Activated CD4-positive, alpha-beta T cell treated with anti-CD3 and anti-CD28 coated beads, Interleukin-2, amount 10 ng/mL, durations not matched to agents 7 days and 5 days (primary cell): ENCODE measurements around the gene KCNB1. TPM values are rescaled to one million over a fixed set of nuclear protein-coding genes. Genes with fewer than 3 reads are reported as not detected.
A peak's percentile ranks its signal among the peaks of the same experiment; 100 is the strongest.

Source experiments
- CTCF ChIA-PET: fragments of 350-600 bp; sonication (Branson Sonifier 250); formaldehyde crosslinking; loops from one replicate; lab custom pipeline; 2021; ENCODE audit warnings: antibody characterized with exemption; lab: Charles Lee
- POLR2A ChIA-PET: fragments of 350-600 bp; sonication (Branson Sonifier 250); formaldehyde crosslinking; loops from one replicate; lab custom pipeline; 2021; ENCODE audit warnings: antibody characterized with exemption; lab: Charles Lee
- DNase-seq: peaks from one replicate; pipeline ENCODE4 v3.0.0-alpha.2; 2020
- H3K27ac Mint-ChIP-seq: one replicate; pipeline ENCODE4 v1.8.0; 2021; ENCODE audit warnings: mild to moderate bottlenecking, moderate library complexity, mixed read lengths
- H3K27me3 Mint-ChIP-seq: one replicate; pipeline ENCODE4 v1.8.0; 2021; ENCODE audit warnings: mixed read lengths
- H3K36me3 Mint-ChIP-seq: one replicate; pipeline ENCODE4 v1.8.0; 2021; ENCODE audit warnings: low read depth, mixed read lengths
- H3K4me1 Mint-ChIP-seq: one replicate; pipeline ENCODE4 v1.8.0; 2021; ENCODE audit warnings: mixed read lengths
- H3K4me3 Mint-ChIP-seq: one replicate; pipeline ENCODE4 v1.8.0; 2021; ENCODE audit warnings: mild to moderate bottlenecking, moderate library complexity, mixed read lengths
- H3K9me3 Mint-ChIP-seq: one replicate; pipeline ENCODE4 v1.8.0; 2021; ENCODE audit warnings: mixed read lengths
- total RNA-seq, 2 experiments: library from RNA; stranded (reverse); gene quantifications; one replicate each; pipeline ENCODE4 v1.2.3, GENCODE V29; 2021

Gene KCNB1
- total RNA-seq, 2 experiments from 2014 or later, result 0.07 TPM; not detected in 1

DNA sequence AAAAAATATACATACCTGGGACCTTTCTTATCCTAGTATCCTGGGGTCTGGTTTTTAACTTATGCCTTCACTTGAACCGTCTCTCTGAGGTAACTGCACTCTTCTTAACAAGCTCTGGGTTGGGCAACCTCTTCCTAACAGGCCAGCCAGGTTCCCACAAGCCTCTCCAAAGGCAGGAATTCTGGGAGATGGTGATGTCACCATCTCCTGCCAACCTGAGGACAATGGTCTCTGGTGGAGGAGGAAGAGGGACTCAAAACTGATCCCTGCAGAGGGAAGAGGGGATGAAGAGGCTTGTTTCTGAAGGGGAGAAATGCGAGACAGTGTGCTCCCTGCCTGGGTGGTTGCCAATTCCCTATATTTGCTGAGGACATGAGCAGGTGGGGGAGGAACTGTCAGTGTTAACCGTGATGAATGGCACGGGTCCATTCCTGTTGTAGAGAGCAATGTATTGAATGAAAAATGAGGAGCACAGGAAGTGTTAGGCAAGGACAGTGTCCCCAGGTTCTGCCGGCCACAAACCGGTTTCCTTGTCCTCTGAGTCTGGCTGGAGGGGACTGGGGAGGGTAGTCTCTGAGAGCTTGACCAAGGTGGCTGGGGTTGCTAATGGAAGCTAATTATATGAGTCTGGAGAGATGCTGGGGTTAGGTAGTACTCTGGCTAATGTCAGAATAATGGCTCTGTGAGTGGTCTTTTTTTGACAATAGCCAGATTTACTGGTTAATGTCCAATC lies 95.5 kb downstream of the KCNB1 start:
- ChIA-PET POLR2A (no interaction called here), CTCF (interaction anchor here (1.2 kb wide), 1 partner anchor 486 kb away, joined by 3 read pairs; no protein-coding TSS in a partner anchor)
- DNase-seq, result no peak
- peaks cover 15% of the 10 kb centered on the region for H3K27me3 Mint-ChIP-seq
- H3K36me3 Mint-ChIP-seq, result no peaks in the 10 kb centered on the region
- H3K27ac Mint-ChIP-seq, result no peak overlapping the region
- H3K9me3 Mint-ChIP-seq, result peaks cover 2% of the 10 kb centered on the region
- H3K4me1 Mint-ChIP-seq, result peaks cover 2% of the 10 kb centered on the region
- H3K4me3 Mint-ChIP-seq, result no peak overlapping the region

DNA sequence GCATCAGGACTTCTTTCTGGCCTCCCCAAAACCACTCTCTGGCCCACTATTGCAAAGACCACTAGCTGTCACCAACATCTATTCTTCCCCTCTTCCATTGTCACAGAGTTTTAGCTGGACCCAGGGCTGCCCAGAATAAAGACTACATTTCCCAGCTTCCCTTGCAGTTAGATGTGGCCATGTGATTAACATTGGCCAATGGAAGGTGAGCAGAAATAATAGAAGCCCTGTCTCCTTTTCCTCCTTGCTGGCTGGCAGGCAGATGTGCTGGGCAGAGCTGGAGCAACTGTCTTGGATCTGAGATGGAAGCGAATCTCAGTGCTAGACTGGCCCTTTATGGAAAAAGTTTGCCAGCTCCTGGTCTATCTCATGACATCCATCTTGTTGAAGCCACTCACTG lies 97.0 kb downstream of the KCNB1 start:
- Mint-ChIP-seq H3K4me1 (peaks cover 2% of the 10 kb centered on the region), H3K27me3 (peaks cover 11% of the 10 kb centered on the region), H3K36me3 (no peaks in the 10 kb centered on the region), H3K9me3 (peaks cover 2% of the 10 kb centered on the region), H3K27ac (no peak overlapping the region), H3K4me3 (no peak overlapping the region)
- ChIA-PET CTCF (interaction anchor here (0.5 to 1.3 kb wide), 5 partner anchors 31 to 355 kb away, joined by 3 read pairs; partner anchors contain the start of gene KCNB1), POLR2A (no interaction called here)
- peak; percentile 8 for DNase-seq

DNA sequence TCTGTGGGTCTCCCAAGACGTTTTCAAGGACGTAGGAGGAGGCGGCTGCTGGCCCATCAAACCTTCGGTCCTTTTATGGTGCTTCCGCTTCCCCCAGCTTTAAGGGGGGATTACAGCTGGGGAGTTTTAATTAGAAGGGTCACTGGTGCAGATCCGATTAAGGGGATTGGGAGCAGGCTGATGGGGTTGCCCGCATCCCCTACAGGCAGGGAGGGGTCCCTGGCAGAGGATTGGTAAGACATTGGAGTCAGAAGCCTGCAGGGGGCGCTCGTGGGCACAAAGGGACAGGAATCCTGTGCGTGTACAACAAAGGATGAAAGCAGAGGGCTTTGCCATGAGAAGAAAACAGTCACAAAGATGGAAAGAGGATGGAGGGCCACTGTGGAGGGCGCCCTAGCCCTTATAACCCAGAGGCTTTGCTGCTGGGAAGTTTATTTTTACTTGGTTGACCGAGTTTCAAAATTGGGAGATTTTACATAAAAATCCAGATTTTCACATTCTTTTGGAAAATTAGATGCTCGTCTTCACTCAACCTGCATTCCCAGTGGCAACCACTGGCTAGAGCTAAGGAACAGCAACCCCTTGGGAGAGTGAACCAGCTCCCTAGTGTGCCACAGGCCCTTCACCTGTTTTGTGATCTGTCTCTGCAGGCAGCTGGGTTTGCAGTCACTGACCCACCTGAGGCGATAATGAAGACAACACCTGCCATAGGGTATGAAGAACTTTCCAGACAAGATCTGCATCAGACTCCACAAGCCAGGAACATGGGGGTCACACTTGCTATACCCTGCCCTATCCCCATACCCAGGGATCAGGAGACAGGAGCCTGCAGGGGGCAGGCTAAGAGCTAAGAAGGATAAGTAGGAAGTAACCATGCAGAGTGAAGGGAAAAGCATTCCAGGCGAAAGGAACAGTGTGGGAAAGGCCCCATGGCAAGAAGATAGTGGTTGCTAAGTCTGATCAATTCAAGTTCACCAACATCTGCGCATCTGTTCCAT lies 97.7 kb downstream of the KCNB1 start:
- DNase-seq, result peak; percentile 74
- no peaks in the 10 kb centered on the region for H3K36me3 Mint-ChIP-seq
- peak overlapping the region; percentile 21 for H3K27ac Mint-ChIP-seq
- no peak overlapping the region for H3K4me3 Mint-ChIP-seq
- H3K4me1 Mint-ChIP-seq, result peaks cover 2% of the 10 kb centered on the region
- POLR2A ChIA-PET, result no interaction called here
- CTCF ChIA-PET, result interaction anchor here (0.8 to 1.4 kb wide), 7 partner anchors 10 to 157 kb away, joined by 3 to 4 read pairs (median 3); partner anchors contain the start of gene KCNB1
- H3K27me3 Mint-ChIP-seq, result peaks cover 7% of the 10 kb centered on the region
- peaks cover 2% of the 10 kb centered on the region for H3K9me3 Mint-ChIP-seq

DNA sequence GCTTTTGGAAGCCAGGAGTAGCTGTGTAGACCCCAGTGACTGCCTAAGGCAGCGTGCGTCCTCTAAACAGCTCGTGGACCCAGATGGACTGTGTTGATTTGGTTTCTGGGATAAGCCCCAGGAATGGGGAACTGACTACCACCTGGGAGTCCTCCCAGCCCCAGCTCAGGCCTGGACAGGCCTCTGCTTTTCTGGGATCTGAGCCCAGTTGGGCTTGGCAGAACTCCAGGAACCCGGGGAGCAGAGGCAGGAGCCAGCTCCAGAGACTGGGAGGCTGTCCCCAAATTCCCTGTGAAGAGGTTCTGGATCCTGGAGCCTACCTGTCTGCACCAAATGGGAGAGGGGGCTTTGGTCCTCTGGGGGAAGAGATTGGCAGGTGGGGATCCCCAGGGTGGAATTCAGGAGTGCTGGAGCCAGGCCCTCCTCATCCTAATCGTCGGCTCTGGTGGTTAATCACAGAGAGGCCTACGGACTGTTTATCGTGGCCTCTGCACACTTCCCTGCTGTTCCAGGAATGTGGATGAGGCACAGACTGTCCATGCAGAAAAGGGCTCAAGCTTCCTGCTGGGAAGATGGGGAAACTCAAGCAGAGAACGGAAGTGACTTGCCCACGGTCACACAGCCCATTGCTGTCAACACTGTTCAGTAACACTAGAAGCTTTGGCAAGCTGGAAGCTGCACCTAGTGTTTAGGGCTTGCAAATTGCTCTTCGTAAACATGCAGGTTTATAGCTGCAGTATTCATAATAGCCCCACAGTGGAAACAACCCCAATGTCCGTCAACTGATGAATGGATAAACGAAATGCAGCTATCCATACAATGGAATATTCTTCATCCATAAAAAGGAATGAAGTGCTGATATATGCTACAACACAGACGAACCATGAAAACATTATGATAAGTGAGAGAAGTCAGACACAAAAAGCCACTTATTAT lies 100.6 kb downstream of the KCNB1 start:
- Mint-ChIP-seq H3K27me3 (peaks cover 12% of the 10 kb centered on the region), H3K27ac (no peak overlapping the region), H3K4me1 (peaks cover 2% of the 10 kb centered on the region), H3K9me3 (peaks cover 2% of the 10 kb centered on the region), H3K4me3 (no peak overlapping the region), H3K36me3 (no peaks in the 10 kb centered on the region)
- ChIA-PET POLR2A (no interaction called here), CTCF (no interaction called here)
- DNase-seq, result no peak

DNA sequence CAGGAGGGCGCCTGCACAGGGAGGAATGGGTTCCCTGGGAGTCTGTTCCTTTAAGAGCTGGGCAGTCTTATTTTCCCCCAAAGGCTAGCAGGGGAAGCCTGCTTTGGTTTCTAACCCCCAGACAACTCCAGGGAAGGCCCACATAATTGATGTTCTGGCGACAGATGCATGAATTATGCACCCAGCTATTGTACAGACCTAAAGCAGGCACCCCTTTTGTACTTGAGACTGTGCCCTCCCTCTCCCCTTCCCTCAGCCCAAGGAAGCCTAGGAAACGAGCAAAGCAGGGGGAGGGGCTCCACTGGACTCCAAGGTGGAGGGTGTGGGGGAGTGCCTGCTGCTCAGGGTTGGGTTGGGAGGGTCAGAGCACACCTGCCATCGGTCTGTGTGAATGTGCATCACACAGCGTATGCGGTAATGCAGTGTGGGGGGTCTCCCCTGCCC lies 102.1 kb downstream of the KCNB1 start:
- Mint-ChIP-seq H3K4me3 (no peak overlapping the region), H3K27me3 (peaks cover 8% of the 10 kb centered on the region), H3K9me3 (no peaks in the 10 kb centered on the region), H3K27ac (no peak overlapping the region), H3K4me1 (peaks cover 2% of the 10 kb centered on the region), H3K36me3 (no peaks in the 10 kb centered on the region)
- ChIA-PET CTCF (interaction anchor here (1.0 to 1.3 kb wide), 2 partner anchors 25 to 103 kb away, joined by 3 read pairs; no protein-coding TSS in a partner anchor), POLR2A (no interaction called here)
- no peak for DNase-seq

DNA sequence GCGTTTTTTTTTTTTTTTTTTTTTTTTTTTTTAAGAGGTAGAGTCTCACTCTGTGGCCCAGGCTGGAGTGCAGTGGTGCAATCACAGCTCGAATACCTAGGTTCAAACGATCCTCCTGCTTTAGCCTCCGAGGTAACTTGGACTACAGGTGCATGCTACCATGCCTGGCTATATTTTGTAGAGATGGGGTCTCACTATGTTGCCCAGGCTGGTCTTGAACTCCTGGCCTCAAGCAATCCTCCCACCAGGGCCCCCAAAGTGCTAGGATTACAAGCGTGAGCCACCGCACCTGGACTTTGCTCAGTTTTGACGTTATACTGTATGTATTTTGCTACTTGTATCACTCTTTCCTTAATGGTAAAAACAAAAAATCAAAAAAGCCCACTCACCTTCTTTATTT lies 103.1 kb downstream of the KCNB1 start:
- ChIA-PET CTCF (interaction anchor here (1.3 kb wide), 1 partner anchor 104 kb away, joined by 3 read pairs; no protein-coding TSS in a partner anchor), POLR2A (no interaction called here)
- H3K27ac Mint-ChIP-seq, result no peak overlapping the region
- no peaks in the 10 kb centered on the region for H3K4me1 Mint-ChIP-seq
- no peak overlapping the region for H3K4me3 Mint-ChIP-seq
- H3K27me3 Mint-ChIP-seq, result peaks cover 8% of the 10 kb centered on the region
- H3K9me3 Mint-ChIP-seq, result no peaks in the 10 kb centered on the region
- DNase-seq, result no peak
- H3K36me3 Mint-ChIP-seq, result no peaks in the 10 kb centered on the region

DNA sequence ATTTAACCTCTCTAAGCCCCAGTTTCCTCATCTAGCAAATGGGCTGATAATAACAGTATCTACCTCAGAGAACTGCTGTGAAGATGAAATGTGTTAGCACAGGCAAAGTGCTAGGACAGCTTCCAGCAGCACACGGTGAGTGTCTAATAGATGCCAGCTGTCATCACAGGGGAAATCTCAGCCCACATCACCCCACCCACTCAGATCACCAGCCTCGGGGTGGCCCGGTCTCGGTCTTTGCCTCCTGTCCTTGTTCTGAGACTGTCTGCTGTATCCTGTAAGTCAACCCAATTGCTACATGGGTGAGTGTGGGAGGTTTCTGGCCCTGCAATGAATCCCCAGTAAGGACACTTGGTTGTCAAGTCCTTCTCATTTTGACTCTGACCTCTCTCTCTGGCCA lies 105.1 kb downstream of the KCNB1 start:
- CTCF ChIA-PET, result no interaction called here
- Mint-ChIP-seq H3K27ac (no peak overlapping the region), H3K4me1 (no peaks in the 10 kb centered on the region), H3K9me3 (no peaks in the 10 kb centered on the region), H3K27me3 (peaks cover 8% of the 10 kb centered on the region), H3K36me3 (no peaks in the 10 kb centered on the region), H3K4me3 (no peak overlapping the region)
- POLR2A ChIA-PET, result no interaction called here
- DNase-seq, result no peak

DNA sequence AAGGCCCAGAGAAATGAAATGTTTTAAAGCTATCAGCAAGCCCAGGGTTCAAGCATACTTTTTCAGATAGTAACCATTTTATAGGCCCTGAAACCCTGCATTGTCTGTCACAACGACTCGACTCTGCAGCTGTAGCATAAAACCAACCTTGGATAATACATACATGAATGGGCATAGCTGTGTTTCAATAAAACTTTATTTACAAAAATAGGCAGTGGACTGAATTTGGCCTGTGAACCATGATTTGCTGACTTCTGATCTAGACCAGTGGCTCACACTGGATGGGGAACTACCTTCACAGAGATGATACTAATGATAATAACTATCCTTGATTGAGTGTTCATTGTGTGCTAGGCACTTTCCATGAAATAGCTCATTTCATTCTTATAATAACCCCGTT lies 107.3 kb downstream of the KCNB1 start:
- ChIA-PET POLR2A (no interaction called here), CTCF (interaction anchor here (1.0 to 1.7 kb wide), 3 partner anchors 9 to 18 kb away, joined by 3 to 4 read pairs (median 4); no protein-coding TSS in a partner anchor)
- H3K4me3 Mint-ChIP-seq, result no peak overlapping the region
- DNase-seq, result no peak
- no peaks in the 10 kb centered on the region for H3K4me1 Mint-ChIP-seq
- peaks cover 13% of the 10 kb centered on the region for H3K27me3 Mint-ChIP-seq
- H3K36me3 Mint-ChIP-seq, result no peaks in the 10 kb centered on the region
- no peak overlapping the region for H3K27ac Mint-ChIP-seq
- no peaks in the 10 kb centered on the region for H3K9me3 Mint-ChIP-seq

DNA sequence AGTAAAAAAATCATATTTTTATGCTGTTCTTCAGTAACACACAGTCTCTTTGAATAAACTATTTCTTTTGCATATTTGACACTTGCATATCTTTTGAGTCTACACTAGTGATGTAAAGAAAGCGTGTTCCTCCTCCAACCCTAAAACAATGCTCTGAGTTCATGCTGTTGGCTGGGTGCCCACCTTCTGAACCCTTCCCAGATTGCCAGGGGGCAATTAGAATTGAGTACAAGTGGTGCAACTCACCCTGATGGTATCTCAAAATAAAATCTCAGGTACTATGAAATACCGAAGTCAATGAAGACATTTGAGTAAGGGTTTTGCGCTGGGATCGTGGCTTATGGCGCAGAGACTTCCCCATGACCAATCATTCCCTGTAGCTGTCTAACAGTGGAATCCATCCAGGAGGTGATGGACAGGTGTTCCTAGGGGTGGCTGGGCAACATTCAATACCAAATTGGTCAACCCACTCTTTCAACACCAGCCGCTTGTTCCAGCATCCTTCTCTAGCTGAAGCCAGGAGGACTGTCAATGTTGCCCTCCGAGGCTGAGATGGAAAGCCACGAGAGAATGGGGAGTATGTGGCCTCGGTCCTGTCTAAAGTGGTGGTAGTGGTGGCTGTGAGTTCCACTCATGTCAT lies 110.3 kb downstream of the KCNB1 start:
- no peaks in the 10 kb centered on the region for H3K4me1 Mint-ChIP-seq
- no peak overlapping the region for H3K27ac Mint-ChIP-seq
- H3K9me3 Mint-ChIP-seq, result no peaks in the 10 kb centered on the region
- H3K4me3 Mint-ChIP-seq, result no peak overlapping the region
- no peak for DNase-seq
- CTCF ChIA-PET, result interaction anchor here (0.6 kb wide), 1 partner anchor 508 kb away, joined by 3 read pairs; no protein-coding TSS in a partner anchor
- POLR2A ChIA-PET, result no interaction called here
- H3K36me3 Mint-ChIP-seq, result no peaks in the 10 kb centered on the region
- H3K27me3 Mint-ChIP-seq, result peaks cover 22% of the 10 kb centered on the region

DNA sequence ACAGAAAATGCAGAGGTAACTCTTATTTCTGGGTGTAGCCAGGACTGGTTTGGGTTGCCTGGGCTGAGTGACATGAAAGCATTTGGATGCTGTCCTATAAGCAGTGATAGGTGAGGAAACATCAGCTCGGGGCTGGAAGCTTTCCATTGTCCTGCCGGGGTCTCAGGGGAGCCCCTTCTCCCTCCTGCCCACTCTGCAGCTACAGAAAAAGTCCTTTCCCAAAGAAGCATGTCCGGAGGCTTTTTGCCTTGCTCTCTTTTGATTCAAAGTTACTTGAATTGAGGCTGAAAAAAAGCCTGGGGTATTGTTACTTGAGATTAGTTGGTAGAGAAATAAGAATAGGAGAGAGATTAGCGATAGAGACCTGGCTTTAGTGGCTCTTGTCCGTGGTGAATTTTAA lies 113.9 kb downstream of the KCNB1 start:
- Mint-ChIP-seq H3K27me3 (peaks cover 22% of the 10 kb centered on the region), H3K36me3 (no peaks in the 10 kb centered on the region), H3K9me3 (no peaks in the 10 kb centered on the region), H3K4me1 (no peaks in the 10 kb centered on the region), H3K27ac (no peak overlapping the region), H3K4me3 (no peak overlapping the region)
- ChIA-PET POLR2A (no interaction called here), CTCF (interaction anchor here (1.1 kb wide), 1 partner anchor 45 kb away, joined by 3 read pairs; no protein-coding TSS in a partner anchor)
- no peak for DNase-seq

DNA sequence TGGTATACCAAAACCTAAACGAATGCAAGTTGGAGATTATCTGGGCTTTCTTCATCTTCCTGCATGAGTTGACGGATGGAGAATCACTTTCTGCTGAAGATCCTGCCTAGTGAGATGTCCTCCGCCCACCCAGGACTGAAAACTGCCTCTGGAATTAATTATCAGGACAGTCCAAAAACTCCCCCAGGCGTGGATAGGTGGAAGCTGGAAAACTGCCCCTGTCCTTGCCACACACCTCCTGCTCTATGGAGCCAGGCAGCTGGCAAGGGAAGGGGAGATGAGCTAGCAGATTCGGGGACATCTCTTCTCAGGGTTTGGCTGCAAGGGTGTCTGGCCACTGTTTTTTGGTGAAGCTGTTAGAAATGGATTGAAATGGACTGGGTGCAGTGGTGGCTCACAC lies 115.4 kb downstream of the KCNB1 start:
- Mint-ChIP-seq H3K27me3 (peaks cover 22% of the 10 kb centered on the region), H3K27ac (no peak overlapping the region), H3K9me3 (no peaks in the 10 kb centered on the region), H3K36me3 (no peaks in the 10 kb centered on the region), H3K4me3 (no peak overlapping the region), H3K4me1 (no peaks in the 10 kb centered on the region)
- POLR2A ChIA-PET, result no interaction called here
- DNase-seq, result no peak
- CTCF ChIA-PET, result interaction anchor here (1.1 to 1.5 kb wide), 2 partner anchors 9 to 44 kb away, joined by 3 to 4 read pairs; no protein-coding TSS in a partner anchor
